Osteoblast (primary cell): ENCODE data around the gene GRIN3B. TPM values are rescaled to one million over a fixed set of nuclear protein-coding genes. Genes with fewer than 3 reads are reported as not detected.
A peak's percentile ranks its signal among the peaks of the same experiment; 100 is the strongest.

Experiments
- DNase-seq: peaks from one replicate; pipeline ENCODE4 v3.0.0; 2011; ENCODE audit warnings: low spot score, mixed read lengths; ENCODE audit not compliant: insufficient read length; ENCODE audit errors: missing footprints
- H2AFZ ChIP-seq: 2 replicates; pipeline ENCODE4 v1.6.0; 2011; ENCODE audit warnings: mild to moderate bottlenecking, low read length
- H3K27ac ChIP-seq: 2 replicates; pipeline ENCODE4 v1.5.1; 2011; ENCODE audit warnings: mild to moderate bottlenecking, low read depth, low read length, moderate library complexity
- H3K27me3 ChIP-seq: 2 replicates; pipeline ENCODE4 v1.6.0; 2012; ENCODE audit warnings: mild to moderate bottlenecking, control low read depth, inconsistent platforms, low read length, moderate library complexity; ENCODE audit not compliant: insufficient read depth
- H3K36me3 ChIP-seq: 2 replicates; pipeline ENCODE4 v1.5.1; 2011; ENCODE audit warnings: mild to moderate bottlenecking, low read length, control low read depth, moderate library complexity; ENCODE audit not compliant: insufficient read depth
- H3K4me1 ChIP-seq: 2 replicates; pipeline ENCODE4 v1.5.1; 2011; ENCODE audit warnings: mild to moderate bottlenecking, low read length, control low read depth, moderate library complexity; ENCODE audit not compliant: insufficient read depth
- H3K4me2 ChIP-seq: 2 replicates; pipeline ENCODE4 v1.6.0; 2011; ENCODE audit warnings: mild to moderate bottlenecking, low read length; ENCODE audit not compliant: insufficient read depth
- H3K4me3 ChIP-seq: fragments of 200-600 bp; sonication (generic); 3 replicates; pipeline ENCODE4 v1.5.1; 2012; ENCODE audit warnings: mild to moderate bottlenecking, low read length, inconsistent platforms; ENCODE audit not compliant: insufficient read depth
- H3K79me2 ChIP-seq: 2 replicates; pipeline ENCODE4 v1.6.0; 2012; ENCODE audit warnings: mild to moderate bottlenecking, low read length, control low read depth, inconsistent platforms; ENCODE audit not compliant: insufficient read depth
- H3K9me3 ChIP-seq: 2 replicates; pipeline ENCODE4 v1.5.1; 2011; ENCODE audit warnings: low read depth, low read length, control low read depth
- H4K20me1 ChIP-seq: 2 replicates; pipeline ENCODE4 v1.6.0; 2012; ENCODE audit warnings: mild to moderate bottlenecking, low read length, control low read depth; ENCODE audit not compliant: insufficient read depth
- CTCF ChIP-seq: IDR thresholded peaks from 2 replicates; pipeline ENCODE4 v1.5.1; 2011; ENCODE audit warnings: mild to moderate bottlenecking, low read depth, low read length, moderate library complexity; ENCODE audit errors: extremely low read depth
- total RNA-seq: library from RNA; depleted of rRNA; stranded (reverse); fragments of >200 nt; gene quantifications from 2 replicates; pipeline ENCODE4 v1.2.3, GENCODE V29; 2012

GRIN3B gene
- total RNA-seq, 1 donor: not detected

GRCh38 chr19:991174-991931 is 8.9 kb upstream of the GRIN3B start:
- TF ChIP-seq CTCF: no peak
- H4K20me1 ChIP-seq: peaks cover 6% of the 10 kb centered on the region
- peaks cover 12% of the 10 kb centered on the region for H3K27me3 ChIP-seq
- peak; percentile 93 for DNase-seq
- H3K4me3 ChIP-seq: no peak overlapping the region
- no peak overlapping the region for H3K27ac ChIP-seq
- no peaks in the 10 kb centered on the region for H3K79me2 ChIP-seq
- no peaks in the 10 kb centered on the region for H3K9me3 ChIP-seq
- H2AFZ ChIP-seq: no peak overlapping the region
- peaks cover 19% of the 10 kb centered on the region for H3K36me3 ChIP-seq
- H3K4me1 ChIP-seq: peaks cover 4% of the 10 kb centered on the region
- H3K4me2 ChIP-seq: no peak overlapping the region

GRCh38 chr19:991932-992669 is 8.1 kb upstream of the GRIN3B start:
- Histone ChIP-seq H3K36me3 (peaks cover 12% of the 10 kb centered on the region), H3K9me3 (no peaks in the 10 kb centered on the region)

GRCh38 chr19:992670-993055 is 7.6 kb upstream of the GRIN3B start:
- Histone ChIP-seq H4K20me1 (peaks cover 6% of the 10 kb centered on the region), H3K79me2 (no peaks in the 10 kb centered on the region), H3K4me3 (no peak overlapping the region), H3K27ac (no peak overlapping the region), H3K4me1 (peaks cover 5% of the 10 kb centered on the region), H3K9me3 (no peaks in the 10 kb centered on the region), H2AFZ (no peak overlapping the region), H3K4me2 (no peak overlapping the region), H3K27me3 (peaks cover 24% of the 10 kb centered on the region), H3K36me3 (peaks cover 9% of the 10 kb centered on the region)
- no peak for DNase-seq
- no peak for TF ChIP-seq CTCF

More at GRCh38 chr19:991932-992669, 8.1 kb upstream of the GRIN3B start:
- Histone ChIP-seq H3K4me3 (no peak overlapping the region), H3K79me2 (no peaks in the 10 kb centered on the region), H3K27me3 (peaks cover 18% of the 10 kb centered on the region), H2AFZ (no peak overlapping the region), H4K20me1 (peaks cover 6% of the 10 kb centered on the region), H3K27ac (no peak overlapping the region), H3K4me2 (no peak overlapping the region), H3K4me1 (peaks cover 5% of the 10 kb centered on the region)
- TF ChIP-seq CTCF: no peak
- DNase-seq: no peak

GRCh38 chr19:993361-993830 is 6.8 kb upstream of the GRIN3B start:
- peaks cover 9% of the 10 kb centered on the region for H3K36me3 ChIP-seq
- H3K4me2 ChIP-seq: no peak overlapping the region
- no peak for DNase-seq
- no peak overlapping the region for H3K4me3 ChIP-seq
- H4K20me1 ChIP-seq: peaks cover 6% of the 10 kb centered on the region
- no peak for TF ChIP-seq CTCF
- H3K4me1 ChIP-seq: peaks cover 5% of the 10 kb centered on the region
- no peaks in the 10 kb centered on the region for H3K79me2 ChIP-seq
- H3K27ac ChIP-seq: no peak overlapping the region
- no peak overlapping the region for H2AFZ ChIP-seq
- peaks cover 31% of the 10 kb centered on the region for H3K27me3 ChIP-seq
- no peaks in the 10 kb centered on the region for H3K9me3 ChIP-seq
